Neutrophil (primary cell): ENCODE measurements around the gene JPH3.
"Not testable (repeated sequence)": the region's sequence is repeated elsewhere in the genome, so short reads cannot be mapped to it uniquely, and the experiment has no call there.

Experiments
- H3K27ac ChIP-seq: fragments of 200-600 bp; sonication (generic); 2 replicates; pipeline ENCODE4 v1.5.1; 2016; ENCODE audit warnings: mild to moderate bottlenecking, moderate library complexity
- H3K27me3 ChIP-seq: fragments of 200-600 bp; sonication (generic); 2 replicates; pipeline ENCODE4 v1.6.0; 2016; ENCODE audit warnings: mild to moderate bottlenecking
- H3K36me3 ChIP-seq: fragments of 200-600 bp; sonication (generic); 2 replicates; pipeline ENCODE4 v1.5.1; 2017
- H3K4me1 ChIP-seq, 2 experiments: fragments of 200-600 bp in 1 of 2; sonication (generic) in 1 of 2; 1 replicate in 1 of 2; 2 replicates in 1 of 2; pipeline versions ENCODE4 v1.5.1 to v1.6.1; 2013 to 2016; ENCODE audit warnings: low read depth in 1 of 2, low read length in 1 of 2, mild to moderate bottlenecking in 1 of 2, moderate library complexity in 1 of 2; ENCODE audit not compliant: control insufficient read depth in 1 of 2, insufficient read depth in 1 of 2
- H3K4me3 ChIP-seq, 2 experiments: fragments of 200-600 bp in 1 of 2; sonication (generic) in 1 of 2; 1 replicate in 1 of 2; 2 replicates in 1 of 2; pipeline ENCODE4 v1.5.1; 2013 to 2016; ENCODE audit warnings: low read depth in 1 of 2, low read length in 1 of 2, mild to moderate bottlenecking in 1 of 2, moderate library complexity in 1 of 2
- H3K9me3 ChIP-seq: fragments of 200-600 bp; sonication (generic); 2 replicates; pipeline ENCODE4 v1.5.1; 2016
- CTCF ChIP-seq: fragments of 200-600 bp; sonication (generic); IDR thresholded peaks from 2 replicates; pipeline ENCODE4 v1.5.1; 2016; ENCODE audit warnings: antibody characterized with exemption

JPH3 gene

GRCh38 chr16:87679593-87680271 is 77.4 kb downstream of the JPH3 start:
- TF ChIP-seq CTCF, result no peak
- Histone ChIP-seq H3K4me1 (no peaks in the 10 kb centered on the region), H3K36me3 (no peaks in the 10 kb centered on the region), H3K27ac (no peak overlapping the region), H3K4me3 (no peak overlapping the region), H3K27me3 (peaks cover 6% of the 10 kb centered on the region), H3K9me3 (no peaks in the 10 kb centered on the region)

- Histone ChIP-seq H3K9me3 (no peaks in the 10 kb centered on the region), H3K4me1 (no peaks in the 10 kb centered on the region), H3K4me3 (no peak overlapping the region), H3K27me3 (peaks cover 6% of the 10 kb centered on the region), H3K27ac (no peak overlapping the region), H3K36me3 (no peaks in the 10 kb centered on the region)
- no peak for TF ChIP-seq CTCF
Observed at GRCh38 chr16:87680272-87680644, 78.0 kb downstream of the JPH3 start.

DNA sequence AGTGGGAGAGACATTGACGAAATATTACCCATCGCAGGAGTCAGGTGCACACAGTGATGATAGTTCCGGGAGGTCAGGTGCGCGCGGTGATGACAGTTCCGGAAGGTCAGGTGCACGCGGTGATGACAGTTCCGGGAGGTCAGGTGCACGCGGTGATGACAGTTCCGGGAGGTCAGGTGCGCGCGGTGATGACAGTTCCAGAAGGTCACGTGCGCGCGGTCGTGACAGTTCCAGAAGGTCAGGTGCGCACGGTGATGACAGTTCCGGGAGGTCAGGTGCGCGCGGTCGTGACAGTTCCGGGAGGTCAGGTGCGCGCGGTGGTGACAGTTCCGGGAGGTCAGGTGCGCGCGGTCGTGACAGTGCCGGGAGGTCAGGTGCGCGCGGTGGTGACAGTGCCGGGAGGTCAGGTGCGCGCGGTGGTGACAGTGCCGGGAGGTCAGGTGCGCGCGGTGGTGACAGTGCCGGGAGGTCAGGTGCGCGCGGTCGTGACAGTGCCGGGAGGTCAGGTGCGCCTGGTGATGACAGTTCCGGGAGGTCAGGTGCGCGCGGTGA is 78.8 kb downstream of the JPH3 start:
- not testable (repeated sequence) for H3K9me3 ChIP-seq, H3K27me3 ChIP-seq, H3K4me3 ChIP-seq, H3K27ac ChIP-seq, H3K36me3 ChIP-seq, H3K4me1 ChIP-seq

DNA sequence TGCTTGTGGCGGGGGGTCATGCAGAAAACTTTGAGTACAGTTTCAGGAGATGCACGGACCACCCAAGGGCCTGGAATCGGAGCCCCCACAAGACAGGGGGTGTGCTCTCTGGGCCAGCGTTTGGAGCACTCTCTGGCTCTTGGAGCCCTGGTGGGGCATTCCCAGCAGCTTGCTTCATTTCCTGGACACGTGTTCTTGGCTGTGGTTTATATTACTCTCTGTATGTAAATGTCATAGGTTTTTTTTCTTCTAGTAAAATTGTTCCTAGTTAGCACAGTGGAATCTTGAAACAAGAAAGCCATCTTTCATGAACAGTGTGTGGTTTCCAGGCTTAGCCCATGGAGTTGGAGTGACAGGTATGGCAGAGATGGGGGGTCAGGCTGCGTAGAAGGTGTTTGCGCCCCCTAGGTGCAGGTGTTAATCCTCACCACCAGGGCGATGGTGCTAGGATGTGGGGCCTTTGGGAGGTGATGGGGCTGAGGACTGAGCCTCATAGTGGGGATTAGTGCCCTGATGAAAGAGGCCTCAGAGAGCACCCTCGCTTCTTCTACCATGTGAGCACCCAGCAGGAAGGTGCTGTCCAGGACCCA is 79.8 kb downstream of the JPH3 start:
- TF ChIP-seq CTCF, result no peak
- H3K27ac ChIP-seq, result no peak overlapping the region
- H3K27me3 ChIP-seq, result no peaks in the 10 kb centered on the region
- H3K36me3 ChIP-seq, result no peaks in the 10 kb centered on the region
- no peaks in the 10 kb centered on the region for H3K9me3 ChIP-seq
- H3K4me3 ChIP-seq, result no peak overlapping the region
- no peaks in the 10 kb centered on the region for H3K4me1 ChIP-seq

- no peaks in the 10 kb centered on the region for H3K27me3 ChIP-seq
Observed at GRCh38 chr16:87682852-87683399, 80.6 kb downstream of the JPH3 start.

More at GRCh38 chr16:87682852-87683399, 80.6 kb downstream of the JPH3 start:
- no peaks in the 10 kb centered on the region for H3K4me1 ChIP-seq
- H3K4me3 ChIP-seq, result no peak overlapping the region
- H3K36me3 ChIP-seq, result no peaks in the 10 kb centered on the region
- no peaks in the 10 kb centered on the region for H3K9me3 ChIP-seq
- no peak for TF ChIP-seq CTCF
- no peak overlapping the region for H3K27ac ChIP-seq
